NCI-H1694 (cell line): ENCODE results near the gene CNKSR3.

ENCODE experiments used
- DNase-seq: peaks from one replicate; lab custom pipeline; 2025; lab: John Stamatoyannopoulos, UW

CNKSR3 gene

DNA sequence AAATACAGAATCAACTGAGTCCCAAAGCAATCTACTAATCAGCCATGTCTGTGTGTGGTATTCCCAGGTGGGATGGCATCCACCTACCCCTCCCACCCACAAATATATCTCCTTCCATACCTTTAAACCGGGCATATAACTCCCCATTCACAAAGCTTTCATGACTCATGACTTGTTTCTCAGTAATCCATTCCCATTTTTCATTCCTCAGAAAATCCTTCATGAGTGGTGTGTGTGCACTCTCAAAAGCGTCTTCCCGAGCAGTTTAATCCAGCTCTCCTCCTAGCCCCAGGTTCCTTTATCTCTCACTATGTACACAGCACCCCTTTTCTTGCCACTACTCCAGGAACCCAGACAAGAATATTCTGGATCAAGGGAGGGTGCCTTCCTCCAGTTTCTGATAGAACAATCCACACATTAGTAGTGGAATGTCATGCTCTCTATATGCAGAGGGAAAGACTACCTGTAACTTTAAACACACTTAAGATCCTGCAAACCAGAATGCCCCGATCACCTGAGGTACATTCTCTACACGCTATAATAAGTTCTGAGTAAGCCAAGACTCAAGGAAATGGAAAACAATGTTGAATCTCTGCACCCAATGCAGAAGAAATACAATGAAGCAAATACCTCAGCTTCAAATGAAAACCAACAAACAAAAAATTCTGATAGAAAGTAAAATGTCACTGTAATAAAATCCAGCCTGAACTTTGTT, 98.2 kb downstream of the CNKSR3 start:
- DNase-seq = no peak

DNA sequence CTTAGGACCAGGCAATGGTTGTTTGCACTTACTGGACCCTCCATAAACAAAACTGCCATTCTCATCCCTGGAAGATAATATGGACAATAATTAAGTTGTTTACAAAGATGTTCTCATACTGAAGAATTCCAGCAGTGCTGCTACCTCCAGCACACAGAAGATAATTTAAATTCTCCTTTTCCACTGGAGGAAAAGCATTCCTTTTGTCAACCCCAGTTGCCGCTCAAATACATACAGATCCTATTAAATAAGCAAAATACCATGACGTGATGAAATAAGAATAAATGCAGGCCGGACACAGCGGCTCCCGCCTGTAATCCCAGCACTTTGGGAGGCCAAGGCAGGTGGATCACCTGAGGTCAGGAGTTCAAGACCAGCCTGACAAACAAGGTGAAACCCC, 99.4 kb downstream of the CNKSR3 start:
- no peak for DNase-seq

DNA sequence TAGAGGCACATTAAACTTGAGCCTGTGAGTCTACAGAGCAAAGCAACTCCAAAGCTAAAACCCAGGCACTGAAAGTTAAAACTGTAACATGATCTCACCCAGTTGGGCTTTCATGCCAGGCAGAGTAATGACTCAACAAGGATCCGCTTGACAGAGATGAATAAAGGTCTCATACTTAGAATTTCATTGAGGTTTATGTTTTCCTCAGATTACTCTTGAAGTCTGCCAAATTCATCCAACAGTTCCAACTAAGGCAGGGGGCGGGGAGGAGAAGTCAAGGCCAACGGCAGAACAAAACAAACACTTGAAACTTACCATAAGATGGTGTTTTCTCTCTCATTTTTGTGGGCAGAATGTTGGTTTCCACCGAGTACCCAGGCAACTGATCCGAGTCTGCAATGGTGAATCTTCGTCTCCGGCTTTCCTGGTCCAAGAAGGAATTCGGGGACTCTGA, 99.8 kb downstream of the CNKSR3 start:
- DNase-seq = no peak

DNA sequence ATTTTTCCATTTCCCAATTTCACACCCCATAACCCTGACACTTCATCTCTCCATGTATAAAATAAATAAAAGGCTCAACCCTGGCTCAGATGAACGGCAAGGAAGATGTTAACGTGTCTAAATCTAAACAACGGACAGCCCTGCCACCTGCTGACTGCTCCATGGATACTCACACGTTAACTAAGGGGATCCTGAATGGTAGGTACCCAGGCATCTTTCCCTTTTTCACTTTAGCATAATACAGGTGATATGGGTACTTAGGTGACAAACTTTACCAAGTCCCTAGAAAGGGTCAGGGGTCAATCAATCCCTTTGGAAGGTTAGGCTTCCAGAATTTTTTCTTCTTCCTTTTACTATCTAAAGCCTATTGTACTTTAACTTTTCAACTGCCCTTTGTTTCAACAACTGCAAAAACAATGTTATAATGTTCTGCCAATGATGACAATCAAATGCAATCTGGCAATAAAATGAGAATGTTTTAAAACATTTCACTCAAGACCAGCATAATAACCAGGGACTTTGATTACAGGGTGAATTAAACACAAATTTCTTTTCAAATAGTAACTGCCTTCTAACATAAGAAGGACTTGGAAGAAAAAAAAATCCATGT, 101.5 kb downstream of the CNKSR3 start:
- DNase-seq = no peak

DNA sequence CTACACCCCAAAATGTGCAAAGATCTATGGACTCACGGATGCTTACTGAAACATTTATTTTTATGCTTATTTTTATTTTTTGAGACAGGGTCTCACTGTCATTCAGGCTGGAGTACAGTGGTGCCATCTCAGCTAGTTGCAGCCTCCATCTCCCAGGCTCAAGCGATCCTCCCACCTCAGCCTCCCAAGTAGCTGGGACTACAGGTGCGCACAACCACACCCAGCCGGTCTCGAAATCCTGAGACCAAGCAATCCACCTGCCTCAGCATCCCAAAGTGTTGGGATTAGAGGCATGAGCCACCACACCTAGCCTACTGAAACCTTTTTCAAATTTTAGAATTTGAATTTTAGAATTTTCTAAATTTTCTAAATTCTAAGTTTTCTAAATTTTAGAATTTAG, 103.0 kb downstream of the CNKSR3 start:
- no peak for DNase-seq

DNA sequence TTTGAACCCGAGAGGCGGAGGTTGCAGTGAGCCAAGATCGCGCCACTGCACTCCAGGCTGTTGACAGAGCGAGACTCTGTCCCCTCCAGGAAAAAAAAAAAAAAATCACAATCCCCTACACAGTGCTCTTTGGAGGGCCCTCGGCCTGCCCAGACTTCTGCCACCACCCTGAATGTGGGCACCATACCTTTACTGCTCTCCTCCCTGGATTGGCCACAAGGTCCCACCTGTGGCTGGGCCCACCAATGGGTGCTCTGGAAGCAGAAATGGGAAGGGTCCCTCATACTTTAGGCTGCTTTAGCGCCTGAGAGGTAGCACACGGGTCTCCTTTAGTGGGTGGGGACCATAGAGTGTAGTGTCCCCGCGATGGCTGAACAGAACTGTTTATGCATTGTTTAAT, 103.6 kb downstream of the CNKSR3 start:
- DNase-seq = no peak

DNA sequence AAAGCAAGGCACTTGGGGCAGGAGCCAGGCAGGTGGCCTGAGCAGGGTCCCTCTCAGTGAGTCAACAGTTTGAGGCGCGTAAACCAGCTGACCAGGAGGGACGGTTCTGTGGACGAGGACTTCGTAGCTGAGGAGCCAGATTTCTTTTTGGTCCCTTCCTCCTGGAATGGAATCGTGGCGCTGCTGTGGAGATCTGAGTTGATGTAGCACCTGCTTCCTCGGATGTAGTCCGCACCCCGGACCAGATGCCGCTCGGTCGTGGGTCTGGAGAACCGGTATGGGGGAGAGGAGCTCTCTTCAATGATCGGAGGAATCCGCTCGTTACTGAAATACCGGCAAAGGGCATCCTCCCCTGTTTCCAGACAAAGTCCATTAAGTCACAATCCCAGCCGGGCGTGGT, 104.2 kb downstream of the CNKSR3 start:
- DNase-seq = no peak

DNA sequence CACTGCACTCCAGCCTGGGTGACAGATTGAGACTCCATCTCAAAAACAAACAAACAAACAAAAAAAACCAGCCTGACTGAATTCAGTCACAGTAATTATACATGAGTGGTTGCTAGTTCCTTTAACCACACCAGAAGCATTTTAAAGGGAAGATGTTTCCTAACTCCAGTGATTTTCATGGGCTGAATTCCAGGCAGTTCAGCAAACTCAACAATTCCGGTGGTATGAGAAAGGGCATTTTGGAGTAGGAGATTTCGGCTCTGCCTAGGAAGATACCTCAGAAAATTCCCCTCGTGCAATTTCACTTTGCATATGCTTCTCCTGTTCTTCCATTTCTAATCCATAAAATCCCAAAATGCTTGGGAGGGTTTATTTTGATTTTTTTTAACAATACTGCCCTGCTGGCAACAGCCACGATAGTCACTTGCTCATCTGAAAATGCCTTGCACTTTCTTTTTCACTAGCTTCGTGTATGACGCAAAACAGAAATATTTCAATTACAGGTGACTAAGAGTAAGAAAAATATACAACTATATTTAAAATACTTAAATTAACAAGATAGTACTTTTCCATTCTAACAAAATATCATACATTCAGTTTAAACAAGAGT, 105.6 kb downstream of the CNKSR3 start:
- DNase-seq = no peak

DNA sequence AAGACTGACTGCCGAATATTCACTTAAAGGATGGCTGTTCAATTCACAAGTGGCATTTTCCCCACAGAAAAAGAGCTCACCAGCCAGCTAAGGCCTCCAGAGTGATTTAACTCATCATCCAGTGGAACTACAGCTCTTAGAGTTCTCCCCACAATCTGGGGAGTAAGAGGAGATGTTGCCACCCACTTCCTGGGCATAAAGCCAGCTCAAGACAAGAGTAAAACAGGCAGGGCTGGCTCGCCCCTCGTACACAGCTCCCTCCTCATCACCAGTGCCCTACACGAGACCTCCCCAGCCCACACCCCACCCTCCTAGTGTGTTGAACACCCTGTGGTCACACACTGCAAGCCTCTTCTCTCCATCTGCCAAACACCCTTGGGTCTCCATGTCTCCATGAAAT, 106.7 kb downstream of the CNKSR3 start:
- no peak for DNase-seq

DNA sequence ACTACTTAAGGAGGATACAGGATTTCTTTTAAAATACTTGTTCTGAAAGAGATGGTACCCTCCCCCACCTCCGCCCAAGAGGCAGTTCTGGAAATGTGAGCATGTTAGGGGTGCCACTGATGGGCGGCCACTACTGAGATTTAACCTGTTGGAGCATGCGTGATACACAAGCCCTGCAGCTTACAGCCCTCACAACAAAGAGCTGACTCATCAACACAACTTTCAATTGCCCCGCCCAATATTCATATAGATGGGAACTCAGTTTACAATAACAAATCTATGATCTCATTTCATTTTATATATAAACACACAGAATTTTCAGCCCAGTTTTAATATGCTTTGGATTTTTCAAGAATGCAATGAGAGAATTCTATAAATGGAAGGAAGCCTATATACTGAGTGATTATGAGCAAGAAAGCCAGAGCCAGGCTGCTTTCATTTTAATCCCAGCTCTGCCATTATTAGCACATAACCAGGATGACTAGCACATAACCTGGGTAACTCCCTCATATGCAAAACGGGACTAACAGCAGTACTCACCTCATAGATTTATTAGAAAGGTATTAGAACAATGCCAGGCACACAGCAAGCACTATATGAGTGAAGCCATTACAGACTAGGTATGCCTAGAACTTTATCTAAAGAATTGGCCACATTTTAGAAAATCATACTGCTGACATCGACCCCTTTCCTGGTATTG, 108.3 kb downstream of the CNKSR3 start:
- no peak for DNase-seq

DNA sequence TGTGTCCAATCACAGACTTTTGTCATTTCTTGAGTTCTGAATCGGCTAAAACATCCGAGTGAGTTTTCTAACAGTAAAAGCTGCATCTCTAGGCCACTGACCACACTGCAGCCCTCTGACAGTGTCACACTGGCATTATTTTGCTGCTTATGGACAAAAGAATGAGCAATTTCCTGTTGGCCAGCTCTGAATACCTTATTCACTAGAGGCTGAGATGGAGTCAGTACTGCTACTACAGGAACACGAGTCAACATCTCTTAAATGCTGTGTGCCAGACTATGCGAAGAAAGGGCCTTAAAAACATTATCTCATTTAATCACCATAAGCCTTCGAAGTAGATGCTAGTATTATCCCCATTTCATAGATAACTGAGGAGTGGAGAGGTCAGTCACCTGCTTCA, 111.4 kb downstream of the CNKSR3 start:
- DNase-seq = no peak

DNA sequence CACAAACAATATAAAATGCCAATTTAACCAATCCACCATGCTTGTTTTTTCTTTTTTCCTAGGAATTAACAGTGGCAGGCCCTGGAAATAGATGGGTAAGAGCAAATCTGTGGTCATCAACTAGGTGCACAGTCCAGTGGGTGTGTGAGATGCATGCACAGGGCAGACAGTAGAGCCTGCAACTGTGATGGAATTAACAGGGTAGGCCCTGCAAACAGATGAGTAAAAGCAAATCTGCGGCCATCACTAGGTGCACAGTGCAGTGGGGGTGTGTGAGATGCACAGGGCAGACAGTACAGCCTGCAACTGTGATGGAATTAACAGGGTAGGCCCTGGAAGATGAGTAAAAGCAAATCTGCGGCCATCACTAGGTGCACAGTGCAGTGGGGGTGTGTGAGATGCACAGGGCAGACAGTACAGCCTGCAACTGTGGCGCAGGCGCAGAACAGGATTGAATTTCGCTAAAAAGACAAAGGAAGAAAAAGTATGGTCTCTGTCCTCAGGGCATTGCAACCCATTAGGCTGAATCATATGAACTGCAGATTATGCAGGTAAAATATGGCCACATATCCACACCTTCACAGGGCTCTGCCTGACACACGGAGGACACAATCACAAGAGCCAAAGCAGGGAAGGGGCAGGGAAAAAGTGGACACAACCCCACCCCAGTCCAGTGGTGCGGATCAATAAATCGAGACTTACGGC, 112.8 kb downstream of the CNKSR3 start:
- DNase-seq = no peak

DNA sequence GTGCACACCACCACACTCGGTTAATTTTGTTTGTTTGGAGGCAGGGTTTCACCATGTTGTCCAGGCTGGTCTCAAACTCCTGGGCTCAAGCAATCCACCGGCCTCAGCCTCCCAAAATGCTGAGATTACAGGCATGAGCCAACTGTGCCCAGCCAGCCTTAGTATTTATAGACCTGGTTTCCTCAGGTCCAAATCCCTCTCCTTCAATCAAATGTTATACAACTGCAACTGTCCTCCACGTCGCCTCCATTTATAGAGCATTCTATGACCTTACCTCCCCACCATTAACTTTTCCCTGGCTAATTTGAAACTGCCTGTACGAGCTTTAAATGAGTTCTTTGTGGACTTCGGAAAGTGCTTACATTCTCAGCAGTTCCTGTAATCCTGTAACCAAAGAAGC, 114.6 kb downstream of the CNKSR3 start:
- DNase-seq = no peak

DNA sequence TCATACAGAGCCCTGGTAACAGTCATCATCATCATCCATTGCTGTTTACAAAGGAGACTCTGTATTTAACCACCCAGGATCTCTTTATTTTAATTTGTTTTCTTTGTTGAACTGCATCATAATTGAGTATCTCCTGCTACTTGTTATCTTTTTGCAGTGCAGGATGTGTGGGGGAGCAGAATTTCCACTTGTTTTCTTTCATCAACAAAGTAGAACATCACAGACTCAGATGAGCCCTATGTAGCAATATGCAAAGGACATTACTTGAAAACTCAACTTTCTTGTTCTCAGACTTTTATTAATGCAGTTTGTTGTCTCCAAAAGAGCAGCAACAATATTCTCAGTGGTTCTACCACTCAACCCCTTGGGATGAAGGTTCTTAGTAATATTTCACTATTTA, 115.2 kb downstream of the CNKSR3 start:
- DNase-seq = no peak

DNA sequence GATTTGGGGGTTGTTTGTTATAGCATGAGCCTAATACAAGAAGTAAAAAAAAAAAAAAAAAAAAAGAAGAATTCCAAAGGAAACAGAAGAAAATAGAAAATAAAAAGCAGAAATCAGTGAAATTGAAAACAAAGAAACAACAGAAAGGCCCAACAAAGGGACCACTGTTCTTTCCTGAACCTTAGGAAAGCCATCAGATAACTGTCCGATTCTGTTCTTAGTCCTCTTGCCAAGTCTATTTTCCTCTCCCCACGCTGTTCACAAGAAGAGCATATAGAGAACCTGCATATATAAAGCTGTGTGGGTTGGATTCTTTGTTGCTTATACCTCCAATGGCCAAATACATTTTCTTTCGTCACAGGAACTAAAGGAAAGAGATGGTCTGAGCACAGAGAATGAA, 115.9 kb downstream of the CNKSR3 start:
- no peak for DNase-seq

DNA sequence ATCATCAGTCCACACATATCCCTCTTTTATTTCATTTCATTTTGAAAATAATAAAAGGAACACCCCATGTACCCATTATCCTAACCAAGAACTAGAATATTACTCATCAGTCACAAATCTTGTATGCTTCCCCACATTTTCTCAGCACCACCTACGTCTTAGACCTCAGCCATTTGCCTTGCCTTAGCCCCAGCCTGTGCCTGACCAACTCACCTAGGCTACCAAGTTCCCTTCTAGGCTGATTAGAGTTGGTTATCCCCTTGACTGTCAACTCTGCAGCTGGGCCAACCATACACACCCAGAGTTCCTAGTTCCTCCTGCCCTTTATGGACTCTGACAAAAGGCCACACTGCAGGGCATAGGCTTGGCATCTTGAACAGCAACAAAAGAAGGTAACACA, 120.5 kb downstream of the CNKSR3 start:
- no peak for DNase-seq

DNA sequence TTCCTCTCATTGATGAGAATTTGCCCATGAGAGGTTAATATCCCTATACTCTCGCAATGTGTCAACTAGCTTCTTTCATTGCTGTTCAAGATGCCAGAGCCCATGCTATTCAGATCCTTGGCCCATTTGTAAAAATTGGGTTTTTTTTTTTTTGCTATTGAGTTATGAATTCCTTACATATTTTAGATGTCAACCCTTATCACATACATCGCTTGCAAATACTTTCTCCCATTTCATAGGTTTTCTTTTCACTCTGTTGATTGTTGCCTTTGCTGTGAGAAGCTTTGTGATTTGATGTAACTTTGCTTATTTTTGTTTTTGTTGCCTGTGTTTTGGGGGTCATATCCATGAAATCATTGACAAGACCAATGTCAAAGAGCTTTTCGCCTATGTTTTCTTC, 121.7 kb downstream of the CNKSR3 start:
- no peak for DNase-seq

DNA sequence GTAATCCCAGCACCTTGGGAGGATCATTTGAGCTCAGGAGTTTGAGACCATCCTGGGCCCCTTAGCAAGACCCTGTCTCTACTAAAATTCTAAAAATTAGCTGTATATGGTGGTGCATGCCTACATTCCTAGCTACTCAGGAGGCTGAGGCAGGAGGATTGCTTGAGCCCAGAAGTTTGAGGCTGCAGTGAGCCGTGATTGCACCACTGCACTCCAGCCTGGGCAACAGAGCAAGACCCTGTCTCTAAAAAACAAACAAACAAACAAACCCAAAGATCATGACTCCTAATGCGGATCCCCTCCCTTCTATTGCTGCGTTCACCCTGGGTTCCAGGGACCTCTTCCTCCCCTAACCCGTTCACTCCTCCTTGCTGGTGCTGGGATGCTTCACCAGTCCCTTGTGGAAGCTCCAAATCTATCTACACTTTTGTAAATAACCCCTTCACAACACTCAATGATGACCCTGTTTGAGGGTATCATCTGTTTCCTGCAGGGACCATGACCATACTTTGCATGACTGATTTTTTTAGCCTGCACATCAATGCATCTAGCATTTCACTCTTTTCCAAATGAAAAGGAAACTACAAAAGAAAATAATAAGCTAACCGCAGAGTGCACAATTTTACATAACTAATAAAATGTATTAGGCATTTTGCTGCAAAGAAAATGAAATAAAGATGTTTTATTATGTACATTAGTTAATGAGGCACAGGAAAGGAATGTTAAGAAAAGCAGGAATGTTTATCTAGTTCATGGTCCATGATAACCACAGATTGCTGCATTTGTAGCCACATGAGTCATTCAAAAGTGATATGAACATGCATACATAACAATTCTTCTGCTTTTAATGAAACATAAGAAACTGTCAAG, 123.4 kb downstream of the CNKSR3 start:
- DNase-seq = no peak

DNA sequence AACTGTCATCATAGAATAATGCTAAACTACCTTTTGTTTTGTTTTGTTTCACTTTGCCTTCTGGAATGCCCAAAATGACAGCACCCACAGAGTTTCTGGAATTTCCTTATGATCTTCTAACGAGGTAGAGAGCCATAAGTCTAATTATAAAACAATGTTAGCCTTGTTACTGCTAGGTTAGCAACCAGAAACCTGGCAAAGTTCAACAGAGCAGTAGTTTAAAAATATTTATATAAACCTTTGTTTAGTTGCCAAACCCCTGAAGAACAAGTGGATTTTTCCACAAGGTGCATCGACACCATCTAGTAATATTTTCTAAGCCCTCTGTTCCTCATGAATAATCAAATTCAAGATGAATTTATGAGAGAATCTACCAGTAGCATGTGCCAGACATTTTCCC, 126.3 kb downstream of the CNKSR3 start:
- DNase-seq = no peak

DNA sequence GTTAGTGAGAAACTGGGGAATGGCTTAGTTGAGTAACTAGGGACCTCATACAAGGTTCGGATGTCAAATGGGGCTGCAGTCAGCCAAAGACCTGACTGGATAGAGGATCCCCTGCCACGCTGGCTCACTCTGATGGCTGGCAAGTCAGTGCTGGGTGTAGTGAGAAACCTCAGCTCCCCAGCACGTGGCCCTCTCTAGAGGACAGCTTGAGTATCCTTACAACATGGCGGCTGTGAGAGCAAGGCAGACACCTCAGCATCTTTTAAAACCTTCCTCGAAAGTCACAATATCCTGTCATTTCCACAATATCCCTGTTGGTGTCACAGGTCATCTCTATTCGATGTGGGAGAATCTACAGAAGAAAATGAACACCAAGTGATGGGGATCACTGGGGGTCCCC, 127.2 kb downstream of the CNKSR3 start:
- DNase-seq = no peak

DNA sequence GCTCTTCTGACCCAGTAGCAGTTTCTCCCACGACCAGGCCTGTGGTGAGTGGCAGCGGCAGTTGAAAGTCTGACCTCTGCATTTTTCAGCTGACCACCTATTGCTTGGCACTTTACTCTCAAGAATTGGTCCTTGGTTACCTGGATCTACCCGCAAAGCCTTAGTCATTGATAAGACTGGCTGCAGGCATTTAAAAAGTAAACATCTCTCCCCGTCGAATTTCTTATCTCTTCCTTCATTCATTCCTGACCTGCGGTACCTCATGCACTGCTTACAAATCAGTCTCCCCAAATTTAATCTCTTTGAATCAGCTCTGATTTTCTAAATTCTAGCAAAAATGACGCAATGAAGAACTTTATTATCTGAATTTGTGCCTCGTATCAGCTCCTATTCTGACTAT, 127.7 kb downstream of the CNKSR3 start:
- no peak for DNase-seq
